CD14-positive monocyte (primary cell): ENCODE data around the gene ELF4. TPM values are rescaled to one million over a fixed set of nuclear protein-coding genes. Genes with fewer than 3 reads are reported as not detected.
A peak's percentile ranks its signal among the peaks of the same experiment; 100 is the strongest.

Experiments used
- DNase-seq, 3 donors: peaks; one replicate each; pipeline ENCODE4 v3.0.0-alpha.2; 2011 to 2022
- H2AFZ ChIP-seq: 2 replicates; pipeline ENCODE4 v1.6.0; 2012; ENCODE audit warnings: mild to moderate bottlenecking, low read depth, low read length, inconsistent platforms; ENCODE audit not compliant: insufficient read depth, poor library complexity, severe bottlenecking
- H3K27ac ChIP-seq, 2 donors: 1 replicate in 1 of 2; 2 replicates in 1 of 2; pipeline ENCODE4 v1.5.1; 2012 to 2013; ENCODE audit warnings: low read length in 2 of 2, control low read depth in 1 of 2, inconsistent platforms in 1 of 2, low read depth in 1 of 2, mild to moderate bottlenecking in 1 of 2
- H3K27me3 ChIP-seq, 2 donors: one replicate each; pipeline versions ENCODE4 v1.6.0 to v1.6.1; 2011 to 2013; ENCODE audit warnings: low read length in 2 of 2; ENCODE audit not compliant: control insufficient read depth in 2 of 2, insufficient read depth in 2 of 2
- H3K36me3 ChIP-seq, 2 donors: replicated peaks in 1 of 2; 1 replicate in 1 of 2; 2 replicates in 1 of 2; pipeline versions ENCODE4 v1.5.1 to v1.6.1; 2012 to 2013; ENCODE audit warnings: low read length in 2 of 2, control low read depth in 1 of 2, inconsistent platforms in 1 of 2, mild to moderate bottlenecking in 1 of 2; ENCODE audit not compliant: insufficient read depth in 2 of 2, control insufficient read depth in 1 of 2
- H3K4me1 ChIP-seq, 2 donors: 1 replicate in 1 of 2; 2 replicates in 1 of 2; pipeline versions ENCODE4 v1.5.1 to v1.6.1; 2012 to 2013; ENCODE audit warnings: low read length in 2 of 2, control low read depth in 1 of 2, inconsistent platforms in 1 of 2, mild to moderate bottlenecking in 1 of 2, moderate library complexity in 1 of 2; ENCODE audit not compliant: insufficient read depth in 2 of 2, control insufficient read depth in 1 of 2
- H3K4me2 ChIP-seq: replicated peaks from 2 replicates; pipeline ENCODE3; 2012; ENCODE audit warnings: low read length, moderate library complexity, mild to moderate bottlenecking; ENCODE audit not compliant: poor library complexity, severe bottlenecking; ENCODE audit errors: extremely low read depth
- H3K4me3 ChIP-seq, 3 experiments: fragments of 200-600 bp in 1 of 3; sonication (generic) in 1 of 3; replicated peaks in 1 of 3; 1 replicate in 2 of 3; 2 replicates in 1 of 3; pipeline ENCODE4 v1.5.1; 2011 to 2013; ENCODE audit warnings: low read length in 3 of 3, mild to moderate bottlenecking in 3 of 3, control low read depth in 2 of 3, low read depth in 2 of 3, inconsistent platforms in 1 of 3, moderate library complexity in 1 of 3
- H3K79me2 ChIP-seq: 2 replicates; pipeline ENCODE4 v1.6.0; 2012; ENCODE audit warnings: mild to moderate bottlenecking, control low read depth, inconsistent platforms, low read length, moderate library complexity; ENCODE audit not compliant: insufficient read depth
- H3K9ac ChIP-seq: 2 replicates; pipeline ENCODE4 v1.6.0; 2017; ENCODE audit warnings: low read length, mild to moderate bottlenecking; ENCODE audit not compliant: insufficient read depth, poor library complexity, severe bottlenecking
- H3K9me3 ChIP-seq, 2 donors: replicated peaks in 1 of 2; 1 replicate in 1 of 2; 2 replicates in 1 of 2; pipeline versions ENCODE4 v1.5.1 to v1.6.1; 2012 to 2013; ENCODE audit warnings: low read length in 2 of 2, control low read depth in 1 of 2; ENCODE audit not compliant: control insufficient read depth in 1 of 2, insufficient read depth in 1 of 2
- H4K20me1 ChIP-seq: 2 replicates; pipeline ENCODE4 v1.6.0; 2012; ENCODE audit warnings: mild to moderate bottlenecking, low read length, control low read depth, moderate library complexity; ENCODE audit not compliant: insufficient read depth
- H3K27ac Mint-ChIP-seq, 7 donors: one replicate each; pipeline ENCODE4 v1.8.0; 2020; ENCODE audit warnings: mild to moderate bottlenecking in 7 of 7, mixed read lengths in 7 of 7, moderate library complexity in 6 of 7, inconsistent platforms in 2 of 7
- H3K27me3 Mint-ChIP-seq, 3 donors: one replicate each; pipeline ENCODE4 v1.8.0; 2021 to 2022; ENCODE audit warnings: low read depth in 3 of 3, mild to moderate bottlenecking in 3 of 3, mixed read lengths in 3 of 3, moderate library complexity in 3 of 3, inconsistent platforms in 1 of 3
- H3K36me3 Mint-ChIP-seq, 2 donors: one replicate each; pipeline ENCODE4 v1.8.0; 2020; ENCODE audit warnings: mixed read lengths in 2 of 2, inconsistent platforms in 1 of 2, mild to moderate bottlenecking in 1 of 2
- H3K4me1 Mint-ChIP-seq: one replicate; pipeline ENCODE4 v1.8.0; 2020; ENCODE audit warnings: mild to moderate bottlenecking, mixed read lengths
- H3K4me3 Mint-ChIP-seq, 2 donors: one replicate each; pipeline ENCODE4 v1.8.0; 2020; ENCODE audit warnings: mild to moderate bottlenecking in 2 of 2, mixed read lengths in 2 of 2, moderate library complexity in 1 of 2
- H3K9me3 Mint-ChIP-seq, 7 donors: one replicate each; pipeline ENCODE4 v1.8.0; 2020 to 2022; ENCODE audit warnings: mixed read lengths in 7 of 7, mild to moderate bottlenecking in 6 of 7, moderate library complexity in 6 of 7, inconsistent platforms in 2 of 7
- CTCF ChIP-seq: fragments of 200-600 bp; IDR thresholded peaks from one replicate; pipeline ENCODE4 v1.8.0; 2022; ENCODE audit warnings: antibody characterized with exemption, mild to moderate bottlenecking
- WGBS: methylation state at CpG from one replicate; pipeline ENCODE4 v1.1.5; 2013; ENCODE audit warnings: missing lambda C conversion rate; ENCODE audit not compliant: insufficient coverage; 5-methylcytosine and 5-hydroxymethylcytosine counted together
- intact Hi-C, 2 donors: fragments of 100-400 bp; cut with micrococcal nuclease; formaldehyde crosslinking; loops; one replicate each; pipeline versions ENCODE4 v1.15.0 to v1.15.1; 2023
- polyA plus RNA-seq, 3 donors: library from polyadenylated mRNA; depleted of rRNA in 1 of 3; unstranded in 2 of 3; stranded (reverse) in 1 of 3; fragments of 300-500 nt in 2 of 3; fragments of >200 nt in 1 of 3; fragmentation: Illumina TruSeq in 2 of 3; gene quantifications; 1 replicate in 2 of 3; 2 replicates in 1 of 3; pipeline ENCODE4 v1.2.3, GENCODE V29; 2012 to 2021

The ELF4 gene
- polyA plus RNA-seq, 3 donors, result 10.4 to 68.6 (median 20.5) TPM

- H3K36me3 ChIP-seq, result peaks cover 68 to 86% of the 10 kb centered on the region in 2 donors
Measured at GRCh38 chrX:130071611-130072344, 38.5 kb downstream of the ELF4 start.

More at GRCh38 chrX:130071611-130072344, 38.5 kb downstream of the ELF4 start:
- H3K36me3 Mint-ChIP-seq, result peaks cover 55 to 76% of the 10 kb centered on the region in 2 donors
- H3K9me3 Mint-ChIP-seq, result peaks cover 0 to 8% (median 0%) of the 10 kb centered on the region in 7 donors
- no peak overlapping the region for H3K9ac ChIP-seq
- no peak overlapping the region for H3K4me2 ChIP-seq
- WGBS, result 95% methylated on average over 4 of the region's 18 CpGs
- no peak overlapping the region for H3K4me3 Mint-ChIP-seq
- H3K27ac Mint-ChIP-seq, result peak overlapping the region in 5 of 7 donors; percentile 32 to 63 (median 43)
- TF ChIP-seq CTCF, result no peak
- H2AFZ ChIP-seq, result no peak overlapping the region
- H4K20me1 ChIP-seq, result peaks cover 82% of the 10 kb centered on the region
- H3K27me3 ChIP-seq, result no peaks in the 10 kb centered on the region
- intact Hi-C loops, result no loop called here
- H3K27ac ChIP-seq, result no peak overlapping the region
- H3K79me2 ChIP-seq, result peaks cover 16% of the 10 kb centered on the region
- no peaks in the 10 kb centered on the region for H3K4me1 ChIP-seq
- H3K27me3 Mint-ChIP-seq, result peaks cover 0 to 7% (median 0%) of the 10 kb centered on the region in 3 donors
- H3K4me3 ChIP-seq, result no peak overlapping the region
- no peaks in the 10 kb centered on the region for H3K4me1 Mint-ChIP-seq
- no peak for DNase-seq
- no peaks in the 10 kb centered on the region for H3K9me3 ChIP-seq
